ENCODE data around the gene EPDR1. TPM values are rescaled to one million over a fixed set of nuclear protein-coding genes. Genes with fewer than 3 reads are reported as not detected.

The EPDR1 gene
- total and polyA plus RNA-seq, 2 experiments from 2014 or later, result 4.4 to 13.8 TPM

- no peaks in the 10 kb centered on the region for H3K4me1 ChIP-seq (ENCODE audit: insufficient read depth)
- no peaks in the 10 kb centered on the region for H4K20me1 ChIP-seq (replicated peaks; ENCODE audit: insufficient read depth)
- H2AFZ ChIP-seq, result no peak overlapping the region
- H3K27ac ChIP-seq (ENCODE audit: low read depth), result no peak overlapping the region
- no peak for TF ChIP-seq CREB1 (CRISPR knock-in tag; IDR thresholded peaks at IDR 0.05; ENCODE audit: low read depth)
- TF ChIP-seq EZH2phosphoT487 (IDR thresholded peaks at IDR 0.05; ENCODE audit: unreplicated experiment), result no peak
- TF ChIP-seq EZH2 (IDR thresholded peaks at IDR 0.05; ENCODE audit: low read depth, unreplicated experiment), result no peak
- no peak for TF ChIP-seq NANOG (IDR thresholded peaks at IDR 0.05; ENCODE audit: borderline replicate concordance)
- TF ChIP-seq ZNF462 (CRISPR knock-in tag; IDR thresholded peaks at IDR 0.05), result no peak
- no peak for TF ChIP-seq CTCF (conservative IDR thresholded peaks at IDR 0.05; ENCODE audit: low read depth in 2 of 2)
- no peak for TF ChIP-seq JUNB (IDR thresholded peaks at IDR 0.05; ENCODE audit: unreplicated experiment)
- no peak for TF ChIP-seq REST (IDR thresholded peaks at IDR 0.05; ENCODE audit: unreplicated experiment)
- no peak for TF ChIP-seq ETS1 (IDR thresholded peaks at IDR 0.05)
- no peak for TF ChIP-seq ZNF114 (CRISPR knock-in tag; IDR thresholded peaks at IDR 0.05)
- TF ChIP-seq POLR2AphosphoS5 (IDR thresholded peaks at IDR 0.05; ENCODE audit: low read depth), result no peak
- no peak for TF ChIP-seq ZNF331 (CRISPR knock-in tag; IDR thresholded peaks at IDR 0.05; ENCODE audit: low read depth)
- TF ChIP-seq STAT1 (IDR thresholded peaks at IDR 0.05; ENCODE audit: unreplicated experiment), result no peak
- no peaks in the 10 kb centered on the region for H3F3A ChIP-seq (replicated peaks; ENCODE audit: low read depth)
- Mint-ChIP-seq H3K27ac (no peak overlapping the region), H3K9me3 (no peaks in the 10 kb centered on the region), H3K27me3 (ENCODE audit: insufficient read depth, low read depth, poor library complexity) (no peaks in the 10 kb centered on the region), H3K4me1 (no peaks in the 10 kb centered on the region), H3K36me3 (ENCODE audit: low read depth) (no peaks in the 10 kb centered on the region; the same call in 2 of the 3 replicates), H3K4me3 (no peak overlapping the region)
- ATAC-seq (no peak), DNase-seq (ENCODE audit: low spot score) (no peak)
- H3K79me2 ChIP-seq (replicated peaks; ENCODE audit: insufficient read depth), result 0 out of 2 replicates have a peak, but pooled peaks cover 5% of the 10 kb centered on the region
- H3K9me2 ChIP-seq (ENCODE audit: insufficient read depth), result no peaks in the 10 kb centered on the region
- H3K4me2 ChIP-seq, result no peak overlapping the region
- H3K27me3 ChIP-seq (ENCODE audit: insufficient read depth), result no peaks in the 10 kb centered on the region
- no peak overlapping the region for H3K4me3 ChIP-seq
- no peaks in the 10 kb centered on the region for H3K36me3 ChIP-seq (ENCODE audit: insufficient read depth)
Observed at GRCh38 chr7:37927773-37928444, 7.5 kb downstream of the EPDR1 start.
